HEK293T (cell line): ENCODE results near the gene LANCL2.

Source experiments
- CTCF ChIA-PET: fragments of 350-600 bp; formaldehyde crosslinking; extraction: SDS; loops from one replicate; lab custom pipeline; 2021; ENCODE audit warnings: antibody characterized with exemption, inconsistent platforms; lab: Yijun Ruan, JAX
- POLR2A ChIA-PET: fragments of 350-600 bp; formaldehyde crosslinking; extraction: SDS; loops from one replicate; lab custom pipeline; 2020; ENCODE audit warnings: antibody characterized with exemption, inconsistent platforms; lab: Yijun Ruan, JAX
- DNase-seq: peaks from one replicate; pipeline ENCODE4 v3.0.0; 2012; ENCODE audit warnings: mixed read lengths; ENCODE audit errors: extremely low spot score
- BHLHE40 ChIP-seq: fragments of 450-650 bp; IDR thresholded peaks from 2 replicates; pipeline ENCODE4 v1.6.1; 2016; ENCODE audit warnings: mild to moderate bottlenecking, moderate library complexity, borderline replicate concordance
- HDGF ChIP-seq: fragments of 450-650 bp; IDR thresholded peaks from 2 replicates; pipeline ENCODE4 v1.6.1; 2017; ENCODE audit warnings: antibody characterized with exemption, borderline replicate concordance
- L3MBTL2 ChIP-seq: fragments of 450-650 bp; conservative IDR thresholded peaks from 2 replicates; pipeline ENCODE4 v1.6.1; 2016; ENCODE audit warnings: mild to moderate bottlenecking
- PKNOX1 ChIP-seq: fragments of 450-650 bp; IDR thresholded peaks from 2 replicates; pipeline ENCODE4 v1.6.1; 2016
- SUZ12 ChIP-seq: fragments of 450-650 bp; IDR thresholded peaks from 2 replicates; pipeline ENCODE4 v1.6.1; 2016; ENCODE audit warnings: mild to moderate bottlenecking
- ZNF384 ChIP-seq: fragments of 450-650 bp; IDR thresholded peaks from 2 replicates; pipeline ENCODE4 v1.6.1; 2016

The LANCL2 gene

GRCh38 chr7:55481155-55481554 is 116.0 kb downstream of the LANCL2 start:
- TF ChIP-seq L3MBTL2 (no peak), BHLHE40 (no peak), PKNOX1 (no peak), ZNF384 (no peak), SUZ12 (no peak), HDGF (no peak)
- POLR2A ChIA-PET: no interaction called here
- DNase-seq: no peak
- CTCF ChIA-PET: no interaction called here

GRCh38 chr7:55483046-55483445 is 117.9 kb downstream of the LANCL2 start:
- CTCF ChIA-PET: no interaction called here
- DNase-seq: no peak
- POLR2A ChIA-PET: no interaction called here
- no peak for TF ChIP-seq SUZ12
- TF ChIP-seq PKNOX1: no peak
